GM12878 (cell line): ENCODE results near the gene LETM1. TPM values are rescaled to one million over a fixed set of nuclear protein-coding genes. Genes with fewer than 3 reads are reported as not detected.

ENCODE experiments used
- CHD1 ChIP-seq: IDR thresholded peaks from 2 replicates; pipeline ENCODE4 v1.6.1; 2012; ENCODE audit warnings: low read depth, low read length, improper control_type of control experiment
- EED ChIP-seq: sonication (generic); IDR thresholded peaks from 2 replicates; pipeline ENCODE4 v1.6.1; 2016; ENCODE audit warnings: antibody characterized with exemption, low read depth
- FOXK2 ChIP-seq: fragments of 450-650 bp; IDR thresholded peaks from 2 replicates; pipeline ENCODE4 v1.6.1; 2017; ENCODE audit warnings: mild to moderate bottlenecking, moderate library complexity
- GABPA ChIP-seq: IDR thresholded peaks from 2 replicates; pipeline ENCODE4 v1.6.1; 2014; ENCODE audit warnings: antibody characterized with exemption, low read depth, mild to moderate bottlenecking, inconsistent platforms
- IRF4 ChIP-seq: IDR thresholded peaks from 2 replicates; pipeline ENCODE4 v1.6.1; 2011; ENCODE audit warnings: low read depth, low read length
- LARP7 ChIP-seq: fragments of 450-650 bp; IDR thresholded peaks from 2 replicates; pipeline ENCODE4 v1.6.1; 2017; ENCODE audit warnings: mild to moderate bottlenecking
- NFYA ChIP-seq: IDR thresholded peaks from 2 replicates; pipeline ENCODE4 v1.6.1; 2011; ENCODE audit warnings: low read depth, mild to moderate bottlenecking, low read length, improper control_type of control experiment, borderline replicate concordance
- RELA ChIP-seq: fragments of 450-650 bp; IDR thresholded peaks from 2 replicates; pipeline ENCODE4 v1.8.0; 2014; ENCODE audit warnings: borderline replicate concordance; ENCODE audit not compliant: partially characterized antibody
- SMAD5 ChIP-seq: IDR thresholded peaks from 2 replicates; pipeline ENCODE4 v1.6.1; 2016; ENCODE audit warnings: antibody characterized with exemption, low read depth
- SRF ChIP-seq, 2 experiments: IDR thresholded peaks; 2 replicates each; pipeline ENCODE4 v1.6.1; 2011; ENCODE audit warnings: low read depth in 2 of 2, low read length in 2 of 2, mild to moderate bottlenecking in 1 of 2, moderate library complexity in 1 of 2
- ZZZ3 ChIP-seq: IDR thresholded peaks from 2 replicates; pipeline ENCODE4 v1.6.1; 2011; ENCODE audit warnings: low read depth; ENCODE audit not compliant: control insufficient read depth, insufficient read length
- polyA plus RNA-seq, 11 experiments: library from polyadenylated mRNA; depleted of rRNA in 4 of 11; unstranded in 6 of 11; stranded (reverse) in 5 of 11; fragments of >200 nt; fragmentation: Nextera tagmentation in 4 of 11; fragmentation: Illumina TruSeq in 1 of 11; extraction: Ambion mirVana in 4 of 11; extraction: Trizol in 1 of 11; gene quantifications; 1 replicate in 1 of 11; 2 replicates in 10 of 11; pipeline versions ENCODE4 v1.2.1 to v1.2.3, GENCODE V29; 2011 to 2016; ENCODE audit warnings: inconsistent platforms in 2 of 11, missing spikeins in 2 of 11, low read depth in 1 of 11
- total RNA-seq, 4 experiments: library from RNA; depleted of rRNA in 3 of 4; stranded (reverse); fragments of >200 nt in 3 of 4; fragmentation: Illumina TruSeq in 1 of 4; extraction: Trizol in 1 of 4; gene quantifications; 2 replicates each; pipeline versions ENCODE4 v1.2.1 to v1.2.3, GENCODE V29; 2013 to 2021
- TF ChIP-seq, protein P1 (sequence below): fragments of 450-650 bp; IDR thresholded peaks from 2 replicates; pipeline ENCODE4 v1.6.1; 2018; ENCODE audit warnings: borderline replicate concordance, mild to moderate bottlenecking; ENCODE audit not compliant: partially characterized antibody
- TF ChIP-seq, protein P2 (sequence below): IDR thresholded peaks from 2 replicates; pipeline ENCODE4 v1.6.1; 2011; ENCODE audit warnings: low read depth, low read length, improper control_type of control experiment, borderline replicate concordance
- TF ChIP-seq, protein P3 (sequence below): fragments of 150-350 bp; IDR thresholded peaks from 2 replicates; pipeline ENCODE4 v1.6.1; 2016; ENCODE audit warnings: low read depth, low read length

The LETM1 gene
- total and polyA plus RNA-seq, 10 of the 15 experiments (the other 5 are each of a cell fraction or from before 2014, with no cell fraction given) = 2.6 to 65.2 (median 30.2) TPM

DNA sequence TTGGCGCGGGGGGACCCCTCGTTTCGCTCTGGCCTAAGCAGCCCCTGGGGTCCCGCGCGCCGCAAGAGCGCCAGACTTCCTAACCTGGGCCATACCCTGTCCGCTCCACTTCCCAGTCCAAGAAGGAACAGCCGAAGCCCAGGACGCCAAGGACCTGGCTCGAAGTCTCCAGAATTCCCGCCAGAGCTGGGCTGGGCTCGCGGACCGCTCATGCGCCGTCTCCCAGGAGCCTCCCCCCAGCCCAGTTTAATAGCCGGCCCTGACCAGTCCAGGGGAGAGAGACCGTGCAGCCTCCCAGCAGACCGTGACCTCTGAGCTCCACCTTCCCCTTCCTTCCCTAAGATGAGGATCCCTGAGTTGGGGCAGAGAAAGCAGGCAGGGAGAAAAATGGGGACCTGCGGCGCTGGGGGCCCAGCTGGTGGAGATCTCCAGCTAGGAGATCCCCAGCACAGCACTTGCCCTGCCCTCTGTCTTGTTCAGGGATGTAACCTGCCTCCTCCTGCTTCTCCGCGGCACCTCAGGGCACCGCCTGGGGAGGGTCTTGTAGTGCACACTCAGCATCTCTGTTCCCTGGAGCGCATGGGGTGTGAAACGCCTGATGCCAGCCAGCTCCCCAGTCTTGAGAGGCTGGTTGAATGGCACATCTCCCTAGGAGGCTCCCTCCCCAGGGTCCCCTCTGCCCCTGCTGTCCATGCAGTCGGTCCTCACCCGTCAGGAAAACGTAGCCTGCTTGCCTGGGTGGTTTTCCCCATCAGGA lies 1.2 kb upstream of the LETM1 start (continued):
- TF ChIP-seq, protein P1, sequence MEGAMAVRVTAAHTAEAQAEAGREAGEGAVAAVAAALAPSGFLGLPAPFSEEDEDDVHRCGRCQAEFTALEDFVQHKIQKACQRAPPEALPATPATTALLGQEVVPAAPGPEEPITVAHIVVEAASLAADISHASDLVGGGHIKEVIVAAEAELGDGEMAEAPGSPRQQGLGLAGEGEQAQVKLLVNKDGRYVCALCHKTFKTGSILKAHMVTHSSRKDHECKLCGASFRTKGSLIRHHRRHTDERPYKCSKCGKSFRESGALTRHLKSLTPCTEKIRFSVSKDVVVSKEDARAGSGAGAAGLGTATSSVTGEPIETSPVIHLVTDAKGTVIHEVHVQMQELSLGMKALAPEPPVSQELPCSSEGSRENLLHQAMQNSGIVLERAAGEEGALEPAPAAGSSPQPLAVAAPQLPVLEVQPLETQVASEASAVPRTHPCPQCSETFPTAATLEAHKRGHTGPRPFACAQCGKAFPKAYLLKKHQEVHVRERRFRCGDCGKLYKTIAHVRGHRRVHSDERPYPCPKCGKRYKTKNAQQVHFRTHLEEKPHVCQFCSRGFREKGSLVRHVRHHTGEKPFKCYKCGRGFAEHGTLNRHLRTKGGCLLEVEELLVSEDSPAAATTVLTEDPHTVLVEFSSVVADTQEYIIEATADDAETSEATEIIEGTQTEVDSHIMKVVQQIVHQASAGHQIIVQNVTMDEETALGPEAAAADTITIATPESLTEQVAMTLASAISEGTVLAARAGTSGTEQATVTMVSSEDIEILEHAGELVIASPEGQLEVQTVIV = no peak
- no peak for TF ChIP-seq RELA
- TF ChIP-seq FOXK2 = no peak
- TF ChIP-seq, protein P2, sequence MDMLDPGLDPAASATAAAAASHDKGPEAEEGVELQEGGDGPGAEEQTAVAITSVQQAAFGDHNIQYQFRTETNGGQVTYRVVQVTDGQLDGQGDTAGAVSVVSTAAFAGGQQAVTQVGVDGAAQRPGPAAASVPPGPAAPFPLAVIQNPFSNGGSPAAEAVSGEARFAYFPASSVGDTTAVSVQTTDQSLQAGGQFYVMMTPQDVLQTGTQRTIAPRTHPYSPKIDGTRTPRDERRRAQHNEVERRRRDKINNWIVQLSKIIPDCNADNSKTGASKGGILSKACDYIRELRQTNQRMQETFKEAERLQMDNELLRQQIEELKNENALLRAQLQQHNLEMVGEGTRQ = no peak
- TF ChIP-seq, protein P3, sequence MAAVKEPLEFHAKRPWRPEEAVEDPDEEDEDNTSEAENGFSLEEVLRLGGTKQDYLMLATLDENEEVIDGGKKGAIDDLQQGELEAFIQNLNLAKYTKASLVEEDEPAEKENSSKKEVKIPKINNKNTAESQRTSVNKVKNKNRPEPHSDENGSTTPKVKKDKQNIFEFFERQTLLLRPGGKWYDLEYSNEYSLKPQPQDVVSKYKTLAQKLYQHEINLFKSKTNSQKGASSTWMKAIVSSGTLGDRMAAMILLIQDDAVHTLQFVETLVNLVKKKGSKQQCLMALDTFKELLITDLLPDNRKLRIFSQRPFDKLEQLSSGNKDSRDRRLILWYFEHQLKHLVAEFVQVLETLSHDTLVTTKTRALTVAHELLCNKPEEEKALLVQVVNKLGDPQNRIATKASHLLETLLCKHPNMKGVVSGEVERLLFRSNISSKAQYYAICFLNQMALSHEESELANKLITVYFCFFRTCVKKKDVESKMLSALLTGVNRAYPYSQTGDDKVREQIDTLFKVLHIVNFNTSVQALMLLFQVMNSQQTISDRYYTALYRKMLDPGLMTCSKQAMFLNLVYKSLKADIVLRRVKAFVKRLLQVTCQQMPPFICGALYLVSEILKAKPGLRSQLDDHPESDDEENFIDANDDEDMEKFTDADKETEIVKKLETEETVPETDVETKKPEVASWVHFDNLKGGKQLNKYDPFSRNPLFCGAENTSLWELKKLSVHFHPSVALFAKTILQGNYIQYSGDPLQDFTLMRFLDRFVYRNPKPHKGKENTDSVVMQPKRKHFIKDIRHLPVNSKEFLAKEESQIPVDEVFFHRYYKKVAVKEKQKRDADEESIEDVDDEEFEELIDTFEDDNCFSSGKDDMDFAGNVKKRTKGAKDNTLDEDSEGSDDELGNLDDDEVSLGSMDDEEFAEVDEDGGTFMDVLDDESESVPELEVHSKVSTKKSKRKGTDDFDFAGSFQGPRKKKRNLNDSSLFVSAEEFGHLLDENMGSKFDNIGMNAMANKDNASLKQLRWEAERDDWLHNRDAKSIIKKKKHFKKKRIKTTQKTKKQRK = no peak
- no peak for TF ChIP-seq EED
- no peak for TF ChIP-seq SRF (IDR thresholded peaks at IDR 0.05; ENCODE audit: low read depth in 2 of 2, low read length in 2 of 2)
- no peak for TF ChIP-seq NFYA
- TF ChIP-seq CHD1 = no peak
- TF ChIP-seq ZZZ3 = no peak
- no peak for TF ChIP-seq IRF4
- no peak for TF ChIP-seq GABPA
- TF ChIP-seq SMAD5 = no peak
- TF ChIP-seq LARP7 = no peak
- TF ChIP-seq, all 136 proteins: peak for 0
